CD4-positive, alpha-beta memory T cell (primary cell): ENCODE data around the gene EEF1AKMT3. TPM values are rescaled to one million over a fixed set of nuclear protein-coding genes. Genes with fewer than 3 reads are reported as not detected.

Source experiments
- CTCF ChIA-PET: fragments of 350-600 bp; sonication (Branson Sonifier 250); formaldehyde crosslinking; loops from one replicate; lab custom pipeline; 2021; ENCODE audit warnings: inconsistent platforms; ENCODE audit not compliant: partially characterized antibody; lab: Charles Lee
- POLR2A ChIA-PET: fragments of 350-600 bp; sonication (Branson Sonifier 250); formaldehyde crosslinking; loops from one replicate; lab custom pipeline; 2021; ENCODE audit not compliant: partially characterized antibody; lab: Charles Lee
- DNase-seq, 5 donors: peaks; one replicate each; pipeline versions ENCODE4 v3.0.0 to v3.0.0-alpha.2; 2020 to 2022; ENCODE audit warnings: mixed read lengths in 1 of 5
- H3K27ac ChIP-seq: one replicate; pipeline ENCODE4 v1.7.0; 2013; ENCODE audit warnings: low read depth, low read length
- H3K27me3 ChIP-seq: 2 replicates; pipeline ENCODE4 v1.7.0; 2013; ENCODE audit warnings: mild to moderate bottlenecking, low read length, moderate library complexity; ENCODE audit not compliant: insufficient read depth
- H3K36me3 ChIP-seq: 2 replicates; pipeline ENCODE4 v1.7.0; 2013; ENCODE audit warnings: mild to moderate bottlenecking, low read length, moderate library complexity; ENCODE audit not compliant: insufficient read depth
- H3K4me1 ChIP-seq: 2 replicates; pipeline ENCODE4 v1.7.0; 2013; ENCODE audit warnings: mild to moderate bottlenecking, low read length, moderate library complexity; ENCODE audit not compliant: insufficient read depth
- H3K4me3 ChIP-seq, 2 donors: one replicate each; pipeline ENCODE4 v1.7.0; 2013; ENCODE audit warnings: low read length in 2 of 2, mild to moderate bottlenecking in 1 of 2
- H3K9me3 ChIP-seq, 2 donors: one replicate each; pipeline ENCODE4 v1.7.0; 2013; ENCODE audit warnings: low read length in 2 of 2, control low read depth in 1 of 2; ENCODE audit not compliant: control insufficient read depth in 1 of 2
- H3K27ac Mint-ChIP-seq, 7 donors: one replicate each; pipeline ENCODE4 v1.8.0; 2020 to 2021; ENCODE audit warnings: mixed read lengths in 7 of 7, mild to moderate bottlenecking in 6 of 7, inconsistent platforms in 3 of 7, moderate library complexity in 3 of 7
- H3K27me3 Mint-ChIP-seq, 2 donors: one replicate each; pipeline ENCODE4 v1.8.0; 2020 to 2021; ENCODE audit warnings: mixed read lengths in 2 of 2
- H3K36me3 Mint-ChIP-seq, 2 donors: one replicate each; pipeline ENCODE4 v1.8.0; 2020 to 2021; ENCODE audit warnings: mixed read lengths in 2 of 2, inconsistent platforms in 1 of 2, mild to moderate bottlenecking in 1 of 2
- H3K4me1 Mint-ChIP-seq, 4 donors: one replicate each; pipeline ENCODE4 v1.8.0; 2020 to 2021; ENCODE audit warnings: mixed read lengths in 4 of 4, mild to moderate bottlenecking in 1 of 4
- H3K4me3 Mint-ChIP-seq, 8 donors: one replicate each; pipeline ENCODE4 v1.8.0; 2020 to 2021; ENCODE audit warnings: mixed read lengths in 8 of 8, mild to moderate bottlenecking in 7 of 8, moderate library complexity in 6 of 8, inconsistent platforms in 3 of 8
- H3K9me3 Mint-ChIP-seq, 8 donors: one replicate each; pipeline ENCODE4 v1.8.0; 2020 to 2021; ENCODE audit warnings: mixed read lengths in 8 of 8, mild to moderate bottlenecking in 5 of 8, inconsistent platforms in 3 of 8, moderate library complexity in 1 of 8
- intact Hi-C: fragments of 100-400 bp; cut with micrococcal nuclease; formaldehyde crosslinking; loops from one replicate; pipeline ENCODE4 v1.15.1; 2023
- polyA plus RNA-seq, 2 donors: library from polyadenylated mRNA; unstranded; fragments of 300-500 nt; fragmentation: Illumina TruSeq; gene quantifications; one replicate each; pipeline ENCODE4 v1.2.3, GENCODE V29; 2021
- total RNA-seq, 2 experiments: library from RNA; stranded (reverse); gene quantifications; one replicate each; pipeline ENCODE4 v1.2.3, GENCODE V29; 2021

EEF1AKMT3 gene
- total and polyA plus RNA-seq, 4 experiments from 2014 or later = 3.1 to 12.4 (median 5.1) TPM

DNA sequence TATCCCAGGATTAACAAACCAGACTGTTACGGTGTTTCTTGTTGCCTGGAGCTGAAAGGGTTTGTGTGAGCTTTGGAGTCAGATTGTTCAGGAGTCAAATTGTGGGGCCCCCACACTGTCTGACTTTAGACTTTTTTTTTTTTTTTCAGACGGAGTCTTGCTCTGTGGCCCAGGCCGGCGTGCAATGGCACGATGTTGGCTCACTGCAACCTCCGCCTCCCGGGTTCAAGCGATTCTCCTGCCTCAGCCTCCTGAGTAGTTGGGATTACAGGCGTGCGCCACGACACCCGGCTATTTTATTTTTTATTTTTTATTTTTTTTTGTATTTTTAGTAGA is 11.0 kb downstream of the EEF1AKMT3 start:
- H3K27me3 ChIP-seq = no peaks in the 10 kb centered on the region
- no peak for DNase-seq
- H3K27me3 Mint-ChIP-seq = no peaks in the 10 kb centered on the region
- H3K4me3 Mint-ChIP-seq = peak overlapping the region; percentile 95 to 100 (median 98)
- ChIA-PET POLR2A (interaction anchor here (0.9 to 7.0 kb wide), 13 partner anchors 10 to 158 kb away, joined by 3 to 53 read pairs (median 4); partner anchors contain the start of genes ATP23, CYP27B1, EEF1AKMT3 and MARCHF9), CTCF (interaction anchor here (0.7 to 7.8 kb wide), 15 partner anchors 10 to 325 kb away, joined by 3 to 64 read pairs (median 4); partner anchors contain the start of genes AVIL, CTDSP2, EEF1AKMT3 and METTL1)
- intact Hi-C loops = loop anchor here (2.0 kb wide), 1 partner anchor 201 kb away; no protein-coding TSS in a partner anchor
- H3K4me1 Mint-ChIP-seq = peaks cover 43 to 51% (median 47%) of the 10 kb centered on the region in 4 donors
- peak overlapping the region; percentile 92 to 97 for H3K4me3 ChIP-seq
- H3K36me3 ChIP-seq = peaks cover 21% of the 10 kb centered on the region
- peak overlapping the region; percentile 95 to 100 (median 99) for H3K27ac Mint-ChIP-seq
- H3K27ac ChIP-seq = peak overlapping the region; percentile 73
- peaks cover 53% of the 10 kb centered on the region for H3K4me1 ChIP-seq
- H3K36me3 Mint-ChIP-seq = peaks cover 18 to 39% of the 10 kb centered on the region in 2 donors
- peaks cover 0 to 4% (median 0%) of the 10 kb centered on the region in 8 donors for H3K9me3 Mint-ChIP-seq
- no peaks in the 10 kb centered on the region for H3K9me3 ChIP-seq

DNA sequence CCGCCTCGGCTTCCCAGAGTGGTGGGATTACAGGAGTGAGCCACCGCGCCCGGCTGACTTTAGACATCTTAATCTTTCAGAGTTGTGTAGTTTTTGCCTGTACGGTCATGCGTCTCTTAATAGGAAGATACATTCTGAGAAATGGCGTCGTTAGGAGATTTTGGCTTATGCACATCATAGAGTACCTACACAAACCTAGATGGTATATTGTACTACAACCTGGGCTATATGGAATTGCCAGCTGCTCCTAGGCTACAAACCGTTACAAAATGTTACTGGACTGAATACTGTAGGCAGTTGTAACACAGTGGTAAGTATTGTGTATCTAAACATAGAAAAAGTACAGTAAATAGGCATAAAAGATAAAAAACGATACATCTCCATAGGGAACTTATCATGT is 11.4 kb downstream of the EEF1AKMT3 start:
- Mint-ChIP-seq H3K9me3 (peaks cover 0 to 4% (median 0%) of the 10 kb centered on the region in 8 donors), H3K4me1 (peaks cover 41 to 53% (median 45%) of the 10 kb centered on the region in 4 donors), H3K27me3 (no peaks in the 10 kb centered on the region), H3K4me3 (peak overlapping the region; percentile 71 to 84 (median 80)), H3K36me3 (peaks cover 20 to 43% of the 10 kb centered on the region in 2 donors), H3K27ac (peak overlapping the region; percentile 72 to 98 (median 85))
- H3K4me3 ChIP-seq = no peak overlapping the region
- no peak for DNase-seq
- ChIA-PET CTCF (interaction anchor here (0.6 to 7.8 kb wide), 11 partner anchors 10 to 1129 kb away, joined by 3 to 64 read pairs (median 6); partner anchors contain the start of genes AVIL, CTDSP2, EEF1AKMT3 and METTL1), POLR2A (interaction anchor here (0.8 to 7.0 kb wide), 7 partner anchors 11 to 121 kb away, joined by 3 to 53 read pairs (median 7); partner anchors contain the start of genes CYP27B1, EEF1AKMT3, MARCHF9 and METTL1)
- intact Hi-C loops = loop anchor here (2.0 kb wide), 1 partner anchor 201 kb away; no protein-coding TSS in a partner anchor
- no peaks in the 10 kb centered on the region for H3K27me3 ChIP-seq
- H3K4me1 ChIP-seq = peaks cover 49% of the 10 kb centered on the region
- H3K27ac ChIP-seq = no peak overlapping the region
- H3K36me3 ChIP-seq = peaks cover 21% of the 10 kb centered on the region
- H3K9me3 ChIP-seq = no peaks in the 10 kb centered on the region

DNA sequence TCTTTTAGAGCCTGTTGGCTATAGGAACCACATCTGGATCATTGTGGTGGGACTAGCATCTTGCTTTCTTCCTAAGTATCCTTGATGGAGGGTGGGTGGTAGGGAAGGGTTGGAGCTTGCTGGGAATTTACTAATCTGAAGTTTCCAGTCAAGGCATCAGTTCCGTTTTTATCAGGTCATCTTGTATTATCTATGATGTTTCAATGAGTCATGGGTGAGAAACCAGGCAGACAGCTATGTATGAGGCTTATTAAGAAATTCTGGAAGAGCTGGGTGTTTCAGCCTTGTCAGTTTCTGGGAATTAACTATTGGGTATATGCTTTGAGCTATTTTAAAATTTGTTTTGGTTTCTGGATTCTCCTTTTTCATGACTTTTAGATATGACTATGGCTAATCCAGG is 21.5 kb downstream of the EEF1AKMT3 start:
- Histone ChIP-seq H3K27ac (no peak overlapping the region), H3K4me3 (no peak overlapping the region), H3K36me3 (peaks cover 50% of the 10 kb centered on the region), H3K27me3 (no peaks in the 10 kb centered on the region), H3K4me1 (no peaks in the 10 kb centered on the region), H3K9me3 (no peaks in the 10 kb centered on the region)
- H3K27ac Mint-ChIP-seq = peak overlapping the region in 4 of 7 donors; percentile 16 to 68 (median 40)
- H3K4me1 Mint-ChIP-seq = peaks cover 0 to 4% (median under 1%) of the 10 kb centered on the region in 4 donors
- H3K36me3 Mint-ChIP-seq = peaks cover 49 to 70% of the 10 kb centered on the region in 2 donors
- intact Hi-C loops = no loop called here
- H3K9me3 Mint-ChIP-seq = no peaks in the 10 kb centered on the region
- CTCF ChIA-PET = interaction anchor here (1.4 to 3.9 kb wide), 5 partner anchors 8 to 28 kb away, joined by 3 to 19 read pairs (median 4); no protein-coding TSS in a partner anchor
- POLR2A ChIA-PET = interaction anchor here (0.9 to 1.3 kb wide), 4 partner anchors 9 to 105 kb away, joined by 3 to 4 read pairs (median 4); partner anchors contain the start of gene TSFM
- H3K27me3 Mint-ChIP-seq = no peaks in the 10 kb centered on the region
- DNase-seq = no peak
- no peak overlapping the region for H3K4me3 Mint-ChIP-seq

DNA sequence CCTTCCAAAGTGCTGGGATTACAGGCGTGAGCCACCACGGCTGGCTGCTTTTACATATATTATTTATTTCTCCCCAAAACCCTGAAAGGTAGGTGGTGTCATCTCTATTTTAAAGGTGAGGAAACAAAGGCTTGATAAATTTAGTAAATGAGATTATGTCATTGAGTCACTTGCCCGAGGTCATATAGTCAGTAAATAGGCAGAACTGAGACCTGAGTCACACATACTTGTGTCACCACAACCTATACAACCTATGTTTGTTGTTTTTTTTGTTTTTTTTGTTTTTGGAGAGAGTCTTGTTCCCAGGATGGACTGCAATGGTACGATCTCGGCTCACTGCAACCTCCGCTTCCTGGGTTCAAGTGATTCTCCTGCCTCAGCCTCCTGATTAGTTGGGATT is 22.9 kb downstream of the EEF1AKMT3 start:
- no peaks in the 10 kb centered on the region for H3K4me1 ChIP-seq
- H3K27me3 ChIP-seq = no peaks in the 10 kb centered on the region
- H3K27ac ChIP-seq = no peak overlapping the region
- H3K36me3 ChIP-seq = peaks cover 53% of the 10 kb centered on the region
- POLR2A ChIA-PET = no interaction called here
- H3K27me3 Mint-ChIP-seq = no peaks in the 10 kb centered on the region
- H3K4me3 Mint-ChIP-seq = no peak overlapping the region
- H3K4me3 ChIP-seq = no peak overlapping the region
- peaks cover 0 to 4% (median 0%) of the 10 kb centered on the region in 4 donors for H3K4me1 Mint-ChIP-seq
- CTCF ChIA-PET = no interaction called here
- intact Hi-C loops = no loop called here
- no peaks in the 10 kb centered on the region for H3K9me3 Mint-ChIP-seq
- peaks cover 52 to 69% of the 10 kb centered on the region in 2 donors for H3K36me3 Mint-ChIP-seq
- H3K27ac Mint-ChIP-seq = no peak overlapping the region
- no peak for DNase-seq
- no peaks in the 10 kb centered on the region for H3K9me3 ChIP-seq

DNA sequence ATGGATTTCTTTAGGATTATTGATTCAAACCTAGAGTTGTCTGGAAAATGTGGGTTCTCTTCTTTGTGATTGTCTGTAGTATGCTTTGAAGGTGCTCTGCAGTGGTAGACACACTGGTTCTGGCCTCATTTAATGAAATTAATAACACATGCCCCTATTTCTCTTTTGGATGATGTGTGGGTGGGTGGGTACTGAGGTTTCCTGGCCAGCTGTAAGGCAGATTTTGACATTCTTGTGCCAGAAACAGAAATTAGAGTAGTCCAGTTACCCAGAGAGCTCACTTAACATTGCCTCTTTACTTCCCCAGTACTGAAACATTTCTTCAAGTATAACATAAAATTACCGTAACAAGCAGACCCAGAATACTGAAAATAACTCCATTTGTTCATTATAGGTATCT is 24.6 kb downstream of the EEF1AKMT3 start:
- no peaks in the 10 kb centered on the region for H3K27me3 Mint-ChIP-seq
- CTCF ChIA-PET = interaction anchor here (1.0 to 2.0 kb wide), 5 partner anchors 14 to 108 kb away, joined by 3 to 6 read pairs (median 5); partner anchors contain the start of gene TSFM
- H3K4me3 Mint-ChIP-seq = no peak overlapping the region
- no peak overlapping the region for H3K4me3 ChIP-seq
- no peaks in the 10 kb centered on the region for H3K4me1 ChIP-seq
- H3K36me3 Mint-ChIP-seq = peaks cover 47 to 71% of the 10 kb centered on the region in 2 donors
- H3K9me3 Mint-ChIP-seq = no peaks in the 10 kb centered on the region
- peaks cover 0 to 3% (median 0%) of the 10 kb centered on the region in 4 donors for H3K4me1 Mint-ChIP-seq
- intact Hi-C loops = no loop called here
- H3K27ac ChIP-seq = no peak overlapping the region
- peak overlapping the region in 2 of 7 donors; percentile 14 to 62 for H3K27ac Mint-ChIP-seq
- peaks cover 50% of the 10 kb centered on the region for H3K36me3 ChIP-seq
- POLR2A ChIA-PET = no interaction called here
- DNase-seq = no peak
- H3K9me3 ChIP-seq = no peaks in the 10 kb centered on the region
- H3K27me3 ChIP-seq = no peaks in the 10 kb centered on the region

DNA sequence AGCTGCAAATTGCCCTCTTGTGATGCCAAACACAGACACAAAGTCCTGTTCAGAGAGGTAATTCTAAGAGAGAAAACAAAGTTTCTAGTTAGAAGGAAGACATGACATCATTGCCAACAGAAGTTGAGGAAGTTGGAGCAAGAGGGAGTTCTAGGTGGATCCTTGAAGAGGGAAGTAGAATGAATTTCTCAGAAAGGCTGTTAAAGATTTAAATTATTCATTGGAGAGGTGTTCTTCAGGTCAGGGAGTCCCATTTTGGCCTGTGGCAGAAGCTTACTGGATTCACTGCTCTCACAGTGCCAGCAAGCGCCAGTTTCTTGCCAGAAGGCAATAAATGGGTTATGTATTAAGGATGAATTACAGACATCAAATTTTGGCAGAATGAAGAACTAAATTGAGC is 25.5 kb downstream of the EEF1AKMT3 start:
- no peak for DNase-seq
- Mint-ChIP-seq H3K4me1 (peaks cover 0 to under 1% (median 0%) of the 10 kb centered on the region in 4 donors), H3K27me3 (no peaks in the 10 kb centered on the region), H3K4me3 (no peak overlapping the region), H3K36me3 (peaks cover 44 to 72% of the 10 kb centered on the region in 2 donors), H3K27ac (peak overlapping the region in 1 of 7 donors; percentile 63), H3K9me3 (no peaks in the 10 kb centered on the region)
- ChIA-PET POLR2A (no interaction called here), CTCF (interaction anchor here (1.0 to 2.0 kb wide), 6 partner anchors 8 to 107 kb away, joined by 3 to 6 read pairs (median 4); partner anchors contain the start of gene TSFM)
- H3K9me3 ChIP-seq = no peaks in the 10 kb centered on the region
- no peaks in the 10 kb centered on the region for H3K27me3 ChIP-seq
- no peak overlapping the region for H3K4me3 ChIP-seq
- H3K36me3 ChIP-seq = peaks cover 51% of the 10 kb centered on the region
- no peaks in the 10 kb centered on the region for H3K4me1 ChIP-seq
- intact Hi-C loops = no loop called here
- H3K27ac ChIP-seq = no peak overlapping the region

DNA sequence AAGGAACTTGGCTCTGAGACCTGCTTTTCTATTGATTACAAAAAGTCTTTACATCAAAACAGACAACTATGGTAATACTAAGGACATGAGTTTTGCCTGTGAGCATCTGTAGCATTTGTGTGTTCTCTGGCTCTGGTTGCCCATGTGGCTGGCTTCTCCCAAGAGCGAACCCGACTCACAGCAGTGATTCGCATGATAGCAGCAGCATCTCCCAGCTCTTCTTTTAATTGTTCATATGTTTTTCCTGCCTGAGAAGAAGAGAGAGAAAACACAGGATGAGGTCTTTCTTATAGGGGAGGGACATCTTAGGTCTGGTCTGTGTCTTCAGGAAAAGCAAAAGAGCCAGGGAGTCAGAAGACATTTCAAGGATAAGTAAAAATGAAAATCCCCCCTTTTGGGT is 28.6 kb downstream of the EEF1AKMT3 start:
- no peak overlapping the region for H3K4me3 Mint-ChIP-seq

More for the DNA sequence above, 28.6 kb downstream of the EEF1AKMT3 start:
- Mint-ChIP-seq H3K36me3 (peaks cover 28 to 59% of the 10 kb centered on the region in 2 donors), H3K4me1 (no peaks in the 10 kb centered on the region), H3K27ac (peak overlapping the region in 2 of 7 donors; percentile 41 to 66), H3K27me3 (no peaks in the 10 kb centered on the region), H3K9me3 (no peaks in the 10 kb centered on the region)
- ChIA-PET POLR2A (interaction anchor here (1.4 kb wide), 1 partner anchor 105 kb away, joined by 3 read pairs; no protein-coding TSS in a partner anchor), CTCF (interaction anchor here (1.3 to 7.3 kb wide), 6 partner anchors 41 to 105 kb away, joined by 4 to 125 read pairs (median 10); no protein-coding TSS in a partner anchor)
- Histone ChIP-seq H3K27ac (no peak overlapping the region), H3K4me3 (no peak overlapping the region), H3K36me3 (peaks cover 35% of the 10 kb centered on the region), H3K9me3 (no peaks in the 10 kb centered on the region), H3K4me1 (no peaks in the 10 kb centered on the region), H3K27me3 (no peaks in the 10 kb centered on the region)
- intact Hi-C loops = no loop called here
- no peak for DNase-seq
